H9 (cell line): ENCODE results near the gene PPP1R17. TPM values are rescaled to one million over a fixed set of nuclear protein-coding genes. Genes with fewer than 3 reads are reported as not detected.

ENCODE experiments used
- DNase-seq: peaks from one replicate; pipeline ENCODE4 v3.0.0-alpha.2; 2017
- H2AFZ ChIP-seq: one replicate; pipeline ENCODE4 v1.6.1; 2013; ENCODE audit warnings: mild to moderate bottlenecking, low read length, control low read depth, moderate library complexity
- H2AK5ac ChIP-seq: 2 replicates; pipeline ENCODE4 v1.6.1; 2013; ENCODE audit warnings: low read length, control low read depth, mixed read lengths; ENCODE audit not compliant: insufficient read length
- H2BK120ac ChIP-seq: one replicate; pipeline ENCODE4 v1.6.1; 2013; ENCODE audit warnings: low read depth, mild to moderate bottlenecking, low read length, control low read depth, inconsistent platforms; ENCODE audit not compliant: poor library complexity, severe bottlenecking
- H2BK12ac ChIP-seq: 2 replicates; pipeline ENCODE4 v1.6.1; 2013; ENCODE audit warnings: low read length, control low read depth, mixed read lengths, low read depth; ENCODE audit not compliant: insufficient read length
- H2BK15ac ChIP-seq: 2 replicates; pipeline ENCODE4 v1.6.1; 2013; ENCODE audit warnings: low read depth, low read length, control low read depth
- H2BK20ac ChIP-seq: one replicate; pipeline ENCODE4 v1.6.1; 2013; ENCODE audit warnings: low read depth, mild to moderate bottlenecking, low read length, control low read depth, inconsistent platforms; ENCODE audit not compliant: poor library complexity, severe bottlenecking
- H2BK5ac ChIP-seq: 2 replicates; pipeline ENCODE4 v1.6.1; 2013; ENCODE audit warnings: low read length, control low read depth, mixed read lengths; ENCODE audit not compliant: insufficient read length
- H3K14ac ChIP-seq: 2 replicates; pipeline ENCODE4 v1.6.1; 2013; ENCODE audit warnings: low read length, control low read depth; ENCODE audit not compliant: insufficient read depth
- H3K18ac ChIP-seq: 2 replicates; pipeline ENCODE4 v1.6.1; 2013; ENCODE audit warnings: low read depth, mild to moderate bottlenecking, mixed read lengths, low read length, control low read depth; ENCODE audit not compliant: insufficient read length
- H3K23ac ChIP-seq: 2 replicates; pipeline ENCODE4 v1.6.1; 2013; ENCODE audit warnings: low read length, control low read depth, mixed read lengths, low read depth; ENCODE audit not compliant: insufficient read length
- H3K23me2 ChIP-seq: 2 replicates; pipeline ENCODE4 v1.6.1; 2013; ENCODE audit warnings: low read depth, mild to moderate bottlenecking, mixed read lengths, low read length, control low read depth; ENCODE audit not compliant: insufficient read length, poor library complexity, severe bottlenecking
- H3K27ac ChIP-seq: 2 replicates; pipeline ENCODE4 v1.5.1; 2013; ENCODE audit warnings: low read length, control low read depth, mixed read lengths, low read depth; ENCODE audit not compliant: insufficient read length
- H3K27me3 ChIP-seq: 2 replicates; pipeline ENCODE4 v1.6.1; 2013; ENCODE audit warnings: low read length, control low read depth, inconsistent platforms; ENCODE audit not compliant: insufficient read depth
- H3K4ac ChIP-seq: 2 replicates; pipeline ENCODE4 v1.6.1; 2013; ENCODE audit warnings: low read depth, mild to moderate bottlenecking, control low read depth, inconsistent platforms, low read length, moderate library complexity
- H3K4me1 ChIP-seq: 2 replicates; pipeline ENCODE4 v1.6.1; 2013; ENCODE audit warnings: low read length, control low read depth, inconsistent platforms; ENCODE audit not compliant: insufficient read depth
- H3K4me2 ChIP-seq: 2 replicates; pipeline ENCODE4 v1.6.1; 2013; ENCODE audit warnings: low read length, control low read depth, mixed read lengths; ENCODE audit not compliant: insufficient read length, insufficient read depth
- H3K56ac ChIP-seq: 2 replicates; pipeline ENCODE4 v1.6.1; 2013; ENCODE audit warnings: low read depth, mild to moderate bottlenecking, mixed read lengths, low read length, control low read depth; ENCODE audit not compliant: insufficient read length
- H3K79me1 ChIP-seq: 2 replicates; pipeline ENCODE4 v1.6.1; 2013; ENCODE audit warnings: low read depth, mild to moderate bottlenecking, moderate library complexity, low read length, control low read depth, inconsistent platforms; ENCODE audit not compliant: insufficient read depth, poor library complexity, severe bottlenecking
- H3K79me2 ChIP-seq: 2 replicates; pipeline ENCODE4 v1.6.1; 2013; ENCODE audit warnings: low read length, control low read depth, inconsistent platforms; ENCODE audit not compliant: insufficient read depth
- H3K9ac ChIP-seq: 2 replicates; pipeline ENCODE4 v1.6.1; 2013; ENCODE audit warnings: low read length, control low read depth, mixed read lengths; ENCODE audit not compliant: insufficient read length; ENCODE audit errors: extremely low read depth
- H3K9me3 ChIP-seq: one replicate; pipeline ENCODE4 v1.6.1; 2013; ENCODE audit warnings: low read depth, low read length, inconsistent platforms; ENCODE audit not compliant: control insufficient read depth
- H3T11ph ChIP-seq: one replicate; pipeline ENCODE4 v1.6.1; 2013; ENCODE audit warnings: mild to moderate bottlenecking, low read length, control low read depth, inconsistent platforms
- H4K20me1 ChIP-seq: one replicate; pipeline ENCODE4 v1.6.1; 2013; ENCODE audit not compliant: control insufficient read depth, insufficient read length, insufficient read depth
- H4K5ac ChIP-seq: 2 replicates; pipeline ENCODE4 v1.6.1; 2013; ENCODE audit warnings: low read depth, mild to moderate bottlenecking, mixed read lengths, low read length, control low read depth; ENCODE audit not compliant: insufficient read length
- H4K8ac ChIP-seq: replicated peaks from 2 replicates; pipeline ENCODE4 v1.6.1; 2013; ENCODE audit warnings: low read length, control low read depth, mixed read lengths, low read depth; ENCODE audit not compliant: insufficient read length
- H4K91ac ChIP-seq: 2 replicates; pipeline ENCODE4 v1.6.1; 2013; ENCODE audit warnings: low read depth, mild to moderate bottlenecking, moderate library complexity, mixed read lengths, low read length, control low read depth; ENCODE audit not compliant: insufficient read length
- H3K27ac Mint-ChIP-seq, 3 experiments: 2 replicates in 2 of 3; 3 replicates in 1 of 3; pipeline ENCODE4 v1.8.0; 2020 to 2021; ENCODE audit warnings: mixed read lengths in 3 of 3, mild to moderate bottlenecking in 1 of 3, moderate library complexity in 1 of 3
- H3K27me3 Mint-ChIP-seq: 2 replicates; pipeline ENCODE4 v1.8.0; 2021; ENCODE audit warnings: low read depth, mild to moderate bottlenecking, moderate library complexity, mixed read lengths
- H3K36me3 Mint-ChIP-seq, 3 experiments: 2 replicates in 2 of 3; 3 replicates in 1 of 3; pipeline ENCODE4 v1.8.0; 2020 to 2021; ENCODE audit warnings: low read depth in 3 of 3, mixed read lengths in 3 of 3; ENCODE audit not compliant: insufficient read depth in 1 of 3
- H3K4me1 Mint-ChIP-seq, 2 experiments: 2 replicates each; pipeline ENCODE4 v1.8.0; 2020; ENCODE audit warnings: mixed read lengths in 2 of 2
- H3K4me3 Mint-ChIP-seq, 2 experiments: 2 replicates in 1 of 2; 3 replicates in 1 of 2; pipeline ENCODE4 v1.8.0; 2020 to 2021; ENCODE audit warnings: mild to moderate bottlenecking in 2 of 2, mixed read lengths in 2 of 2, moderate library complexity in 1 of 2
- H3K9me3 Mint-ChIP-seq, 2 experiments: 2 replicates in 1 of 2; 3 replicates in 1 of 2; pipeline ENCODE4 v1.8.0; 2020; ENCODE audit warnings: mild to moderate bottlenecking in 2 of 2, mixed read lengths in 2 of 2, moderate library complexity in 1 of 2
- WGBS: extraction: QIAGEN DNeasy Blood & Tissue Kit; methylation state at CpG from one replicate; pipeline ENCODE4 v1.1.7; 2013; ENCODE audit warnings: missing lambda C conversion rate, low lambda C conversion rate, mixed read lengths; ENCODE audit not compliant: insufficient read length; ENCODE audit errors: extremely low coverage; 5-methylcytosine and 5-hydroxymethylcytosine counted together
- total RNA-seq: library from RNA; stranded (reverse); gene quantifications from 2 replicates; pipeline ENCODE4 v1.2.1, GENCODE V29; 2021
- TF ChIP-seq, protein P1 (sequence below): fragments of 200-600 bp; sonication (generic); conservative IDR thresholded peaks from 3 replicates; pipeline ENCODE4 v1.8.0; 2021; ENCODE audit warnings: antibody characterized with exemption, mild to moderate bottlenecking

The PPP1R17 gene
- total RNA-seq, 1 experiment from 2014 or later: 1.2 TPM

- no peak overlapping the region for H2BK120ac ChIP-seq
- Mint-ChIP-seq H3K27ac (no peak overlapping the region), H3K4me3 (no peak overlapping the region), H3K9me3 (no peaks in the 10 kb centered on the region; a peak in 1 of 5 replicates), H3K36me3 (no peaks in the 10 kb centered on the region; a peak in 1 of 7 replicates), H3K27me3 (peaks cover 13% of the 10 kb centered on the region; the same call in 1 of the 2 replicates), H3K4me1 (peaks cover 35 to 49% of the 10 kb centered on the region in 2 experiments)
- DNase-seq: no peak
- H3K4ac ChIP-seq: no peak overlapping the region
- TF ChIP-seq, protein P1, sequence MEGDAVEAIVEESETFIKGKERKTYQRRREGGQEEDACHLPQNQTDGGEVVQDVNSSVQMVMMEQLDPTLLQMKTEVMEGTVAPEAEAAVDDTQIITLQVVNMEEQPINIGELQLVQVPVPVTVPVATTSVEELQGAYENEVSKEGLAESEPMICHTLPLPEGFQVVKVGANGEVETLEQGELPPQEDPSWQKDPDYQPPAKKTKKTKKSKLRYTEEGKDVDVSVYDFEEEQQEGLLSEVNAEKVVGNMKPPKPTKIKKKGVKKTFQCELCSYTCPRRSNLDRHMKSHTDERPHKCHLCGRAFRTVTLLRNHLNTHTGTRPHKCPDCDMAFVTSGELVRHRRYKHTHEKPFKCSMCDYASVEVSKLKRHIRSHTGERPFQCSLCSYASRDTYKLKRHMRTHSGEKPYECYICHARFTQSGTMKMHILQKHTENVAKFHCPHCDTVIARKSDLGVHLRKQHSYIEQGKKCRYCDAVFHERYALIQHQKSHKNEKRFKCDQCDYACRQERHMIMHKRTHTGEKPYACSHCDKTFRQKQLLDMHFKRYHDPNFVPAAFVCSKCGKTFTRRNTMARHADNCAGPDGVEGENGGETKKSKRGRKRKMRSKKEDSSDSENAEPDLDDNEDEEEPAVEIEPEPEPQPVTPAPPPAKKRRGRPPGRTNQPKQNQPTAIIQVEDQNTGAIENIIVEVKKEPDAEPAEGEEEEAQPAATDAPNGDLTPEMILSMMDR: no peak
- no peaks in the 10 kb centered on the region for H4K20me1 ChIP-seq
- no peak overlapping the region for H3K56ac ChIP-seq
- H3K27ac ChIP-seq: no peak overlapping the region
- H2BK12ac ChIP-seq: no peak overlapping the region
- no peak overlapping the region for H2BK20ac ChIP-seq
- no peak overlapping the region for H3K18ac ChIP-seq
- H2BK15ac ChIP-seq: no peak overlapping the region
- no peaks in the 10 kb centered on the region for H3K23me2 ChIP-seq
- no peak overlapping the region for H2BK5ac ChIP-seq
- H3K79me1 ChIP-seq: no peaks in the 10 kb centered on the region
- H2AFZ ChIP-seq: no peak overlapping the region
- H3K4me2 ChIP-seq: no peak overlapping the region
- H3K9ac ChIP-seq: no peak overlapping the region
- H3K14ac ChIP-seq: no peak overlapping the region
- no peaks in the 10 kb centered on the region for H3K79me2 ChIP-seq
- no peak overlapping the region for H2AK5ac ChIP-seq
- H4K91ac ChIP-seq: no peak overlapping the region
- WGBS: no CpG with 5 or more reads among the region's 2 CpGs
- no peak overlapping the region for H4K5ac ChIP-seq
- H3K9me3 ChIP-seq: no peaks in the 10 kb centered on the region
- peaks cover 21% of the 10 kb centered on the region for H3K4me1 ChIP-seq
- no peak overlapping the region for H3T11ph ChIP-seq
- no peaks in the 10 kb centered on the region for H3K27me3 ChIP-seq
- no peak overlapping the region for H4K8ac ChIP-seq
- H3K23ac ChIP-seq: no peak overlapping the region
Observed at GRCh38 chr7:31690935-31691334, 3.9 kb downstream of the PPP1R17 start.
